Psoas muscle (tissue), 8 donors: ENCODE data around the gene NAMPT. TPM values are rescaled to one million over a fixed set of nuclear protein-coding genes. Genes with fewer than 3 reads are reported as not detected.

Experiments used
- ATAC-seq, 4 donors: fragments of 200-7000 bp; cut with Tn5 transposase; one replicate each; pipeline ENCODE4 v1.9.1; 2020; ENCODE audit warnings: moderate library complexity in 3 of 4, mild to moderate bottlenecking in 2 of 4
- DNase-seq, 2 donors: peaks; one replicate each; pipeline ENCODE4 v3.0.0-alpha.2; 2020
- H3K27ac ChIP-seq: fragments of 200-600 bp; one replicate; pipeline ENCODE4 v1.8.0; 2022
- H3K27me3 ChIP-seq, 3 donors: fragments of 200-600 bp in 1 of 3; one replicate each; pipeline versions ENCODE4 v1.6.1 to v1.8.0; 2013 to 2022; ENCODE audit warnings: low read length in 2 of 3, mild to moderate bottlenecking in 2 of 3, moderate library complexity in 1 of 3; ENCODE audit not compliant: insufficient read depth in 3 of 3
- H3K36me3 ChIP-seq, 2 donors: fragments of 200-600 bp in 1 of 2; one replicate each; pipeline versions ENCODE4 v1.6.1 to v1.8.0; 2013 to 2022; ENCODE audit warnings: low read depth in 1 of 2, mild to moderate bottlenecking in 1 of 2, moderate library complexity in 1 of 2; ENCODE audit not compliant: insufficient read depth in 1 of 2
- H3K4me1 ChIP-seq: fragments of 200-600 bp; one replicate; pipeline ENCODE4 v1.8.0; 2022
- H3K4me3 ChIP-seq: fragments of 200-600 bp; one replicate; pipeline ENCODE4 v1.8.0; 2022; ENCODE audit warnings: mild to moderate bottlenecking
- H3K9me3 ChIP-seq: fragments of 200-600 bp; one replicate; pipeline ENCODE4 v1.8.0; 2022
- WGBS, 3 donors: extraction: QIAGEN DNeasy Blood & Tissue Kit; methylation state at CpG; one replicate each; pipeline versions ENCODE4 v1.1.6 to v1.1.7; 2013; 5-methylcytosine and 5-hydroxymethylcytosine counted together
- intact Hi-C, 2 donors: fragments of 100-400 bp; cut with DNase I; formaldehyde crosslinking; loops; one replicate each; pipeline versions ENCODE4 v1.11.0 to v1.14.2; 2022
- polyA plus RNA-seq, 3 donors: library from polyadenylated mRNA; stranded (reverse); fragments of 200-250 nt; gene quantifications; one replicate each; pipeline ENCODE4 v1.2.3, GENCODE V29; 2013
- total RNA-seq, 4 donors: library from RNA; stranded (reverse); fragmentation: NEBNext Ultra II Directional in 2 of 4; extraction: Animal tissue kit (Norgen Biotek cat#: 25700) in 2 of 4; gene quantifications; one replicate each; pipeline versions ENCODE4 v1.2.1 to v1.2.4, GENCODE V29; 2021 to 2023
- TF ChIP-seq, protein P1 (sequence below): fragments of 200-600 bp; IDR thresholded peaks from one replicate; pipeline ENCODE4 v1.8.0; 2022; ENCODE audit warnings: antibody characterized with exemption
- donor health status: healthy with polysubstance abuse.
- donor health status: DM: no; HTN: no; CAD: no; lungs with moderate emphysema.
- donor health status: Bipolar disorder and iron deficiency.
- donor health status: healthy.
- donor health status: DM: yes; HTN: yes; CAD: no.
- donor health status: DM: no; HTN: no; CAD: no.
- donor health status: DM: no; HTN: no; CAD: no.
- donor health status: DM: yes; HTN: yes; CAD: no.

NAMPT gene
- total and polyA plus RNA-seq, 7 donors, result 57.2 to 401 (median 130) TPM

DNA sequence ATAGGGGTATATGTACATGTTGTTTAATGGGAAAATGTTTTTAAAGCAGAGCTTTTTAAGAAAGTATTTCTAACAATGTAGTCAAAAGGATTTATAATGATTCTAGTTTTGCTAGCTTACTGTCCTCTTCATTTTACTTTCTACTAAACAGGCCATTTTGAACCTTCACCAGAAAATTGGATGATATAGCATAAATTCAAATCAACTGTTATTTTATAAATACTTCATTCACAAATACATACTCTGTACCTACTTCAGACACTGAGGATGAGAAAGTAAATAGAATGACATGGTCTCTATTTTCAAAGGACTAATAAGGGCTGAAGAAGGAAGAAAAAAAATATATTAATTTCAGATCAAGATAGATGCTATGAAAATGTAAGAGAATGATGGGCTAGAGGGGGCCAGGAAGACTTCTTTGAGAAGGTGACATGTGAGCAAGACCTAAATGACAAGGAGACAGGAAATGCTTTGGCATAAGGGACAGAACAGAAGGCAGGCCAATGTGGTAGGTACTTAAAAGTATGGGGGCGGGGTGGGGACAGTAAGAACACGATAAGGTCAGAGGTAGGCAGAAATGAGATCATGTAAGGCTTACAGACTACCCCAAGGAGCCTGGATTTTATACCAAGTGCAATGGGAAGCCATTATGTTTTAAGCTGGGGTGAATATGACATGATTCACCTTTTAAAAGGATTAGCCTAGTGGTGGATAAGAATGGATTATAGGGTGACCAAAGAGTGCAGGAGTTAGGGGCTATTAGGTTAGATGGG lies 5.2 kb downstream of the NAMPT start:
- no peak overlapping the region for H3K4me3 ChIP-seq
- 75 to 94% (median 80%) methylated on average over 2 of the region's 2 CpGs for WGBS, 3 donors
- peak in 1 of 4 donors; percentile 21 for ATAC-seq
- no peaks in the 10 kb centered on the region for H3K27me3 ChIP-seq
- no peaks in the 10 kb centered on the region for H3K9me3 ChIP-seq
- intact Hi-C loops, result loop anchor here (10.0 kb wide), 4 partner anchors 105 to 885 kb away; partner anchors contain the start of gene HBP1 (in 1 of the 2)
- no peak for DNase-seq
- TF ChIP-seq, protein P1, sequence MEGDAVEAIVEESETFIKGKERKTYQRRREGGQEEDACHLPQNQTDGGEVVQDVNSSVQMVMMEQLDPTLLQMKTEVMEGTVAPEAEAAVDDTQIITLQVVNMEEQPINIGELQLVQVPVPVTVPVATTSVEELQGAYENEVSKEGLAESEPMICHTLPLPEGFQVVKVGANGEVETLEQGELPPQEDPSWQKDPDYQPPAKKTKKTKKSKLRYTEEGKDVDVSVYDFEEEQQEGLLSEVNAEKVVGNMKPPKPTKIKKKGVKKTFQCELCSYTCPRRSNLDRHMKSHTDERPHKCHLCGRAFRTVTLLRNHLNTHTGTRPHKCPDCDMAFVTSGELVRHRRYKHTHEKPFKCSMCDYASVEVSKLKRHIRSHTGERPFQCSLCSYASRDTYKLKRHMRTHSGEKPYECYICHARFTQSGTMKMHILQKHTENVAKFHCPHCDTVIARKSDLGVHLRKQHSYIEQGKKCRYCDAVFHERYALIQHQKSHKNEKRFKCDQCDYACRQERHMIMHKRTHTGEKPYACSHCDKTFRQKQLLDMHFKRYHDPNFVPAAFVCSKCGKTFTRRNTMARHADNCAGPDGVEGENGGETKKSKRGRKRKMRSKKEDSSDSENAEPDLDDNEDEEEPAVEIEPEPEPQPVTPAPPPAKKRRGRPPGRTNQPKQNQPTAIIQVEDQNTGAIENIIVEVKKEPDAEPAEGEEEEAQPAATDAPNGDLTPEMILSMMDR, result no peak
- H3K27ac ChIP-seq, result no peak overlapping the region
- peaks cover 3 to 31% of the 10 kb centered on the region in 2 donors for H3K36me3 ChIP-seq
- peaks cover 54% of the 10 kb centered on the region for H3K4me1 ChIP-seq

DNA sequence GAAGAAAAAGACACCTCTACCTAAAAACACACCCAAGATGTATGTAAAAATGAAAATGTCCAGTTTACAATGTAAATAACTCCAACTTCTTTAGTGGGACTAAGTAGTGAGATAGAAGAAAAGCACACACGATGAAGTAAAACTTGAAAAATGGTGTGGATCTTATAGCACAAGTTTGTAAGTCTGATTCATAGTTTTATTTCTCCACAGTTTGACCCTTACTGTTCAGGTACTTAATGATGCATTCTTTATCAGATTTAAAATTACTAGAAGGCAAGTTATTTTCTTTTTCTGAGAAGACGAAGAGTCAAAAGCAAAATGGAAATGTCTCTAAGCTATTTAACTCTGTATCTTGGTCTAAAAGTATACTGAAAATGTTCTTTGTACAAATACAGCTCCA lies 6.1 kb downstream of the NAMPT start:
- no peak overlapping the region for H3K4me3 ChIP-seq
- no peak overlapping the region for H3K27ac ChIP-seq
- 86 to 93% (median 87%) methylated on average over 2 of the region's 2 CpGs for WGBS, 3 donors
- H3K36me3 ChIP-seq, result peaks cover 3 to 41% of the 10 kb centered on the region in 2 donors
- H3K9me3 ChIP-seq, result no peaks in the 10 kb centered on the region
- ATAC-seq (no peak), DNase-seq (no peak)
- TF ChIP-seq, protein P1, result no peak
- H3K4me1 ChIP-seq, result peaks cover 54% of the 10 kb centered on the region
- intact Hi-C loops, result no loop called here
- H3K27me3 ChIP-seq, result no peaks in the 10 kb centered on the region

DNA sequence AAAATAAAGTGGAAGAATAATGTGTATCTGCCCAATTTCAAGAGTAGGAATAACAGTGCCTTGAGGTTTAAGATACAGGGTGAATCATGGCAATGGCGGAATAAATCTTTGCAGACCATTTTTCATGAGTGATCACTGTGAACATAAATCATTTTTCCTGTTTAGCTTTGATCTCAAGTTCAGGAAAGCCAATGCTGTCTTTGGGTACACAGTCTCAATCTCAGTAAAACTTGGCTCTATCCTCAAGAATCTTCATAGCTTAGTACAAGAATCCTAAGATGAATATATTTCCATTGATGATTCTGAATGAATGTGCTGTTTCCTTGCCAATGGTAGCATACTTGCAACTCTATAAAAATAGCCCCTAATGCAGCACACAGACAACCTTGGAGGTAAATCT lies 6.8 kb downstream of the NAMPT start:
- no peaks in the 10 kb centered on the region for H3K9me3 ChIP-seq
- no peak overlapping the region for H3K4me3 ChIP-seq
- ATAC-seq (no peak), DNase-seq (no peak)
- H3K4me1 ChIP-seq, result peaks cover 50% of the 10 kb centered on the region
- intact Hi-C loops, result no loop called here
- H3K36me3 ChIP-seq, result peaks cover 7 to 48% of the 10 kb centered on the region in 2 donors
- 90 to 95% (median 90%) methylated on average over 1 of the region's 1 CpG for WGBS, 3 donors
- TF ChIP-seq, protein P1, result no peak
- no peak overlapping the region for H3K27ac ChIP-seq
- H3K27me3 ChIP-seq, result no peaks in the 10 kb centered on the region

DNA sequence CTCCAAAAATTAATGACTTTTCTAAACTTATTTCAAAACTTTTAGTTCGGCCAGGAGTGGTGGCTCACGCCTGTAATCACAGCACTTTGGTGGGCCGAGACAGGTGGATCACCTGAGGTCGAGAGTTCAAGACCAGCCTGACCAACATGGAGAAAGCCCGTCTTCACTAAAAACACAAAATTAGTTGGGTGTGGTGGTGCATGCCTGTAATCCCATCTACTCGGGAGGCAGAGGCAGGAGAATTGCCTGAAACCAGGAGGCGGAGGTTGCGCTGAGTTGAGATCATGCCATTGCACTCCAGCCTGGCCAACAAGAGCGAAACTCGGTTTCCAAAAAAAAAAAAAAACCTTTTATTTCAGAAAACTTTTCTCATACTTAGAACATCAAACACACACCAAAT lies 8.3 kb downstream of the NAMPT start:
- TF ChIP-seq, protein P1, result no peak
- WGBS, 3 donors, result 94 to 98% (median 97%) methylated on average over 10 of the region's 10 CpGs
- ATAC-seq, result no peak
- DNase-seq, result no peak
- Histone ChIP-seq H3K9me3 (no peaks in the 10 kb centered on the region), H3K4me1 (peaks cover 36% of the 10 kb centered on the region), H3K27ac (no peak overlapping the region), H3K4me3 (no peak overlapping the region), H3K36me3 (peaks cover 7 to 62% of the 10 kb centered on the region in 2 donors), H3K27me3 (no peaks in the 10 kb centered on the region)
- intact Hi-C loops, result no loop called here
